Heart left ventricle (tissue), 16 donors: ENCODE measurements around the gene NOL9. TPM values are rescaled to one million over a fixed set of nuclear protein-coding genes. Genes with fewer than 3 reads are reported as not detected.

Experiments
- ATAC-seq, 4 donors: fragments of 200-7000 bp; cut with Tn5 transposase; one replicate each; pipeline ENCODE4 v1.9.1; 2020 to 2022; ENCODE audit warnings: moderate library complexity in 4 of 4, mild to moderate bottlenecking in 3 of 4, moderate number of reproducible peaks in 1 of 4
- DNase-seq, 5 donors: peaks; one replicate each; pipeline ENCODE4 v3.0.0-alpha.2; 2020
- H3K27ac ChIP-seq, 12 donors: fragments of 200-600 bp; sonication (generic) in 4 of 12; one replicate each; pipeline versions ENCODE4 v1.5.0 to v1.8.0; 2016 to 2022; ENCODE audit warnings: mild to moderate bottlenecking in 2 of 12
- H3K27me3 ChIP-seq, 9 donors: fragments of 200-600 bp; sonication (generic) in 2 of 9; one replicate each; pipeline versions ENCODE4 v1.5.1 to v1.8.0; 2016 to 2022; ENCODE audit warnings: mild to moderate bottlenecking in 3 of 9
- H3K36me3 ChIP-seq, 9 donors: fragments of 200-600 bp; sonication (generic) in 2 of 9; one replicate each; pipeline versions ENCODE4 v1.5.0 to v1.8.0; 2018 to 2022; ENCODE audit warnings: mild to moderate bottlenecking in 2 of 9
- H3K4me1 ChIP-seq, 12 donors: fragments of 200-600 bp; sonication (generic) in 4 of 12; one replicate each; pipeline versions ENCODE4 v1.5.0 to v1.8.0; 2016 to 2022; ENCODE audit warnings: mild to moderate bottlenecking in 3 of 12
- H3K4me3 ChIP-seq, 12 donors: fragments of 200-600 bp; sonication (generic) in 4 of 12; one replicate each; pipeline versions ENCODE4 v1.5.0 to v1.8.0; 2017 to 2022; ENCODE audit warnings: mild to moderate bottlenecking in 9 of 12, moderate library complexity in 4 of 12
- H3K9me3 ChIP-seq, 12 donors: fragments of 200-600 bp; sonication (generic) in 4 of 12; one replicate each; pipeline versions ENCODE4 v1.5.0 to v1.8.0; 2016 to 2022; ENCODE audit warnings: mild to moderate bottlenecking in 1 of 12
- CTCF ChIP-seq, 12 donors: fragments of 200-600 bp; sonication (generic) in 4 of 12; IDR thresholded peaks; one replicate each; pipeline versions ENCODE4 v1.5.0 to v1.8.0; 2018 to 2022; ENCODE audit warnings: antibody characterized with exemption in 12 of 12, mild to moderate bottlenecking in 5 of 12
- POLR2A ChIP-seq, 2 donors: fragments of 450-650 bp; IDR thresholded peaks; one replicate each; pipeline ENCODE4 v1.6.1; 2017; ENCODE audit warnings: antibody characterized with exemption in 2 of 2, mild to moderate bottlenecking in 2 of 2, moderate library complexity in 2 of 2
- WGBS, 4 donors: extraction: QIAGEN DNeasy Blood & Tissue Kit in 2 of 4; methylation state at CpG; one replicate each; pipeline versions ENCODE4 v1.1.5 to v1.1.7; 2013 to 2018; 5-methylcytosine and 5-hydroxymethylcytosine counted together
- intact Hi-C, 10 donors: fragments of 100-400 bp; cut with DNase I; formaldehyde crosslinking; loops; one replicate each; pipeline versions ENCODE4 v1.11.1 to v1.14.2; 2022
- polyA plus RNA-seq, 2 donors: library from polyadenylated mRNA; stranded (reverse); fragments of 200-250 nt; gene quantifications; one replicate each; pipeline ENCODE4 v1.2.3, GENCODE V29; 2013
- total RNA-seq, 9 donors: library from RNA; depleted of rRNA in 2 of 9; stranded (reverse); fragments of >200 nt in 2 of 9; fragmentation: NEBNext Ultra II Directional in 3 of 9; extraction: Animal tissue kit (Norgen Biotek cat#: 25700) in 3 of 9; gene quantifications; one replicate each; pipeline versions ENCODE4 v1.1.0 to v1.2.4, GENCODE V29; 2016 to 2023
- donor health status: ischemic (EF 13 %, LVEDD 7.1; RV severe dilation, severe dysfunction).
- donor health status: healthy with polysubstance abuse.
- donor health status: DM: no; HTN: yes; CAD: no.
- donor health status: DM: no; HTN: no; CAD: no.
- donor health status: ischemic (EF 25% LVEDD 6.9; RV normal size, moderate dysfunction).
- donor health status: ischemic (EF 25% LVEDD 5.7; RV mildly dilated, moderate dysfunction).
- donor health status: healthy.
- donor health status: DM: yes; HTN: yes; CAD: no.
- donor health status: ischemic (EF 35%, LVEDD 5.7; RV mildly dilated, moderate dysfunction).
- donor health status: nonischemic (EF 11% LVEDD 7.7; RV severe dilation, severe dysfunction).
- donor health status: DM: yes; HTN: yes; CAD: no.
- donor health status: PGD.
- donor health status: ischemic (EF 29% LVEDD 5.4; RV normal size, mild dysfunction).
- donor health status: nonischemic (EF 23%, LVEDD 6.1; RV moderate dilation, normal function).

Gene NOL9
- total and polyA plus RNA-seq, 11 donors: 5.7 to 20.6 (median 15.4) TPM

- 52 to 71% (median 68%) methylated on average over 23 to 31 of the region's 31 CpGs for WGBS, 4 donors
- peaks cover 0 to 51% (median 46%) of the 10 kb centered on the region in 9 donors for H3K36me3 ChIP-seq
- peaks cover 14 to 76% (median 60%) of the 10 kb centered on the region in 12 donors for H3K4me1 ChIP-seq
These were observed 45.0 kb upstream of the NOL9 start for GRCh38 chr1:6599141-6599975.

GRCh38 chr1:6597777-6598131 is 43.4 kb upstream of the NOL9 start:
- no peak for ATAC-seq
- no peak for DNase-seq
- Histone ChIP-seq H3K4me3 (peak overlapping the region in 2 of 12 donors; percentile 2 to 4), H3K36me3 (peaks cover 0 to 67% (median 62%) of the 10 kb centered on the region in 9 donors), H3K4me1 (peaks cover 10 to 80% (median 49%) of the 10 kb centered on the region in 12 donors), H3K27me3 (no peaks in the 10 kb centered on the region), H3K27ac (peak overlapping the region in 11 of 12 donors; percentile 15 to 100 (median 67)), H3K9me3 (no peaks in the 10 kb centered on the region)
- intact Hi-C loops: no loop called here
- TF ChIP-seq POLR2A (IDR thresholded peaks at IDR 0.05) (no peak), CTCF (IDR thresholded peaks at IDR 0.05) (no peak)
- 64 to 71% (median 67%) methylated on average over 5 to 6 of the region's 6 CpGs for WGBS, 4 donors

More at GRCh38 chr1:6599141-6599975, 45.0 kb upstream of the NOL9 start:
- H3K4me3 ChIP-seq: peak overlapping the region in 10 of 12 donors; percentile 72 to 96 (median 86)
- no peaks in the 10 kb centered on the region for H3K27me3 ChIP-seq
- ATAC-seq (no peak), DNase-seq (no peak)
- intact Hi-C loops: no loop called here
- TF ChIP-seq POLR2A (IDR thresholded peaks at IDR 0.05) (no peak), CTCF (IDR thresholded peaks at IDR 0.05) (no peak)
- H3K27ac ChIP-seq: peak overlapping the region in 10 of 12 donors; percentile 33 to 100 (median 99)
- H3K9me3 ChIP-seq: no peaks in the 10 kb centered on the region

DNA sequence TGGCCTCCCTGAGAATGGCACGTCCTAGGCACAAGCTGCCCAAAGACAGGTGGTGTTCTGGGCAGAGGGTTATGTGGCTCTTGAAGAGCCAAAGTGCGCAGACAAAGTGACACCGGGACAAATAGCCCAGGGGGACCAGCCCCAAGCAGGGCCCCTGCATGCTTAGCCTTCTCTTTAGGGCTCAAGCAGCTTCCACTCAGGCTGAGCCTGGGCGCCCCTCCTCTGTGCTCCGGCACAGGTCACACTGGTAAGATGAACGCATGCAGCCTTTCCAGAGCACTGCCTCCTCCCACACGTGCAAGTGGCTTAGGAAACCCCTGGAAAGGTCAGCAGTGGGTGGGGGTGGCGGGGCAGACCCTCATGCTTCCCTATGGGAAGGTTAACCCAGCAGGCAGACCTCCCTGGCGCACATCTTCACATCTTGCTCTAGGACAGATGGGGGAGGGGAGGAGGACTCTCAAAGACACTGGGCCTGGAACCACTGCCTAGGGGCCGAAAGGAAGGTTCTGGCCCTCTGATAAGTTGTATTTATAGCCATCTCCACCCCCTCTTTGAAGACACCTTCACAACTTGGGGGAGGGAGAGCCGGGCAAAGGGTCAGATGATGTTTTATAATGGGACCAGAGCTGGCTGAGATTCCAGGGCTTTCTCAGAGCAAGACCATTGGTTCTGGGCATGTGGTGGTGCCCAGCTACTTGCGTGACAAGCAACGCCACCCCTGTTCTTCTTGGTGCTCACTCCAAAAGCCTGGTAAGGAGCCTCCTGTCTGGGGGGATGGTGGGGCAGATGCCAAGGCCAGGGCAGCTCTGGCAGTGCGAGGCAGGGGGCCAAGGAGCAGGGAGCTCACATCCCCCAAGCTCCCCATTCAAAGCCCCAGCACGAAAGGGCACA is 42.8 kb upstream of the NOL9 start:
- ATAC-seq (peak in 3 of 4 donors; percentile 8 to 41 (median 9)), DNase-seq (no peak)
- Histone ChIP-seq H3K36me3 (peaks cover 0 to 73% (median 68%) of the 10 kb centered on the region in 9 donors), H3K9me3 (no peaks in the 10 kb centered on the region), H3K27ac (peak overlapping the region in 11 of 12 donors; percentile 42 to 100 (median 67)), H3K4me3 (peak overlapping the region in 7 of 12 donors; percentile 2 to 30 (median 4)), H3K27me3 (no peaks in the 10 kb centered on the region), H3K4me1 (peaks cover 10 to 86% (median 53%) of the 10 kb centered on the region in 12 donors)
- TF ChIP-seq CTCF (IDR thresholded peaks at IDR 0.05): no peak
- TF ChIP-seq POLR2A (IDR thresholded peaks at IDR 0.05): no peak
- intact Hi-C loops: no loop called here
- 54 to 61% (median 57%) methylated on average over 13 to 15 of the region's 15 CpGs for WGBS, 4 donors
